Measurements from ENCODE around the gene UHRF2. TPM values are rescaled to one million over a fixed set of nuclear protein-coding genes. Genes with fewer than 3 reads are reported as not detected.
A peak's percentile ranks its signal among the peaks of the same experiment; 100 is the strongest.
"Not testable (repeated sequence)": the region's sequence is repeated elsewhere in the genome, so short reads cannot be mapped to it uniquely, and the experiment has no call there.

UHRF2 gene
- 10 to 100 TPM; 61.0 to 95.6 (median 62.6) TPM for total RNA-seq

DNA sequence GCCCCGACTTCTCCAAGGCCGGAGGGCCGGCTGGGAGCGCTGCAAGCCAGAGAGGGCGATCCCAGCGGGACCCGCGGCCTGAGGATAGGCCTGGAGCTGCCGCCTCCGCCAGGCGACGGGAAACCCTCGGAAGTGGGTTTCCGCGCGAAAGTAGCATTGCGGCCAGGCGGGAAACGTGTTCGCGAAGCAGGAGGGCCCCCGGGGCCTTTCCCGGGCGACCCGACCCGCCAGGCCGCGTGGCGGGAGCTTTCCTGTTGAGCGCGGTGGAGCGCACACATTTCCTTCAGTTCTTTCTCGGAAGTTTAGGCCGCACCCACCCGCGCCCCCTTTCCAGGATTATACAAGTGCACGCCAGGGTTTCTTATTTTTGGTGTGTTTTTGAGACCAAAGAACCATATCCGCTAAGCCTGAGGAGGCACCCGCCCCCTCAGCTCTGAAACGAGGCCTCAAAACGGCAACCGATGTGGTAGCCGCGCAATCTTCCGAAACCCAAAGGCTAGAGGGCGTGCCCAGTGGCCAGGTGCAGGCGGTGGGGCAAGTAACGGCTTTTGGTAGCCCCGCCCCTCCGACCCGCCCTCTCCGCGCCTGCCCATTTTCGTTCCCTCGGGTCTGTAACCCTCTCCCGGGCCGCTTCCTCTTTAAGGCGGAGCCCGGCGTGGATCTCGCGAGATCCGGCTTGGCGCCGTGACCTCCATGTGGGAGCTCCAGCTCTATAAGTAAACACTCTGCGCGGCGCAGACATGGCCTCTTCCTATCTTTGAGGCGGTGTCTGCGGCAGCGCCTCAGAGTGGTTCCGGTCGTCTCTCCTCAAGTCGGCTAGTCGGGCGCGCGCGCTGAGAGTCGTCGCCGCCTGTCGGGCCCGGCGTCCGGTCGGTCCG lies at the start of gene UHRF2:
TSS of gene UHRF2 (plus strand) at position 713 of the 878 bp plus-strand sequence. CDS start 292 bp downstream, outside the sequence.
- TF ChIP-seq POLR2AphosphoS5 (IDR thresholded peaks at IDR 0.05) (peak; percentile 75 to 88 (median 86)), CTCF (IDR thresholded peaks at IDR 0.05) (no peak), POLR2A (IDR thresholded peaks at IDR 0.05) (peak; percentile 69)
- H3K27ac ChIP-seq: peak within 1 kb of the TSS; percentile 90 to 91
- H3K4me1 ChIP-seq: no peaks in the 10 kb centered on the region
- peak; percentile 97 to 98 for DNase-seq (ENCODE audit: low spot score in 2 of 2)
- no peaks in the 10 kb centered on the region for H3K27me3 ChIP-seq
- no peaks in the 10 kb centered on the region for H3K9me3 ChIP-seq
- intact Hi-C loops (cut with DNase I; ENCODE audit: low total_unique reads): no loop called here
- H3K36me3 ChIP-seq: no peaks in the 10 kb centered on the region
- peak within 1 kb of the TSS; percentile 93 to 97 (median 94) for H3K4me3 ChIP-seq

DNA sequence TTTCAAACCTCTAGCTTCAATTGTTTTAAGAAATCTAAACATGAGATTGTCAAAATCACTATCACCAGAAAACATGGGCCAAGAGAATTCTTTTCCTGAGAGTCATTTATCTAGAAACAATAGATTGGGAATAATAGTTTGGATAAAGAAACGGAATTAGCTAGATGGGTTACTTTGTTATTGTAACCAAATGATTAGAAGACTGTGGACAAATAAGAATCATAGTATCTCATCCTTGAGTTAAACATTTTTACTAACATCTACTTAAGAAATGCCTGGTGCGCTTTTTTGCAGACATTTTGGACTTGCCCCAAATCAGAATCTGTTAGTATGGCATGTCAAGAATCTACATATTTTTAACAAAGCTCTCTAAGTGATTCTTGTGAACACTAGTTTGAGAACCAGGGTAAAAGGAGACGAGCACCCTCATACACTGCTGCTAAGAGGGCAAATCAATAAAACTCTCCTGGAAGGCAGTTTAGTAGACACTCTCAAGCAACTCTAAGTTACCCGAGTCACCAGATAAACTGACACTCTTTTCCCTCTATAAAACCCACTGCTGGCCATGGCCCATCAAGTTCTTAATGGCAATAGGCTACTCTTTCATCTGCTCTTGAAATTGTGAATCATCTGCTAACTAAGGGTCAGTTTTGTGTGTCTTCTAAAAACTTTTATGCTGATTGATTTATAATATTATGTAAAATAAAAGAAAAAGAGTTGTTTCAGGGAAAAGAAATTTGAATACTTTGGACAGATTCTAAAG lies 45.7 kb upstream of the UHRF2 start:
- H3K27me3 ChIP-seq: no peaks in the 10 kb centered on the region
- no peak for TF ChIP-seq POLR2AphosphoS5 (IDR thresholded peaks at IDR 0.05)
- peaks cover 0 to 13% of the 10 kb centered on the region in 2 donors for H3K9me3 ChIP-seq
- H3K4me3 ChIP-seq: no peak overlapping the region
- DNase-seq (ENCODE audit: low spot score in 2 of 2): no peak
- H3K4me1 ChIP-seq: no peaks in the 10 kb centered on the region
- no peaks in the 10 kb centered on the region for H3K36me3 ChIP-seq
- no peak overlapping the region for H3K27ac ChIP-seq
- intact Hi-C loops (cut with DNase I; ENCODE audit: low total_unique reads): no loop called here

GRCh38 chr9:6368831-6369230 lies 44.2 kb upstream of the UHRF2 start:
- intact Hi-C loops (cut with DNase I; ENCODE audit: low total_unique reads): no loop called here
- Histone ChIP-seq H3K4me1 (no peaks in the 10 kb centered on the region), H3K4me3 (no peak overlapping the region), H3K36me3 (no peaks in the 10 kb centered on the region), H3K27ac (no peak overlapping the region), H3K27me3 (no peaks in the 10 kb centered on the region), H3K9me3 (peaks cover 0 to 13% of the 10 kb centered on the region in 2 donors)
- no peak for TF ChIP-seq CTCF (IDR thresholded peaks at IDR 0.05)
- TF ChIP-seq POLR2A (IDR thresholded peaks at IDR 0.05): no peak
- no peak for TF ChIP-seq POLR2AphosphoS5 (IDR thresholded peaks at IDR 0.05)
- DNase-seq (ENCODE audit: low spot score in 2 of 2): no peak

- H3K4me1 ChIP-seq; H3K27ac ChIP-seq; intact Hi-C loops (cut with DNase I; ENCODE audit: low total_unique reads); H3K4me3 ChIP-seq; H3K36me3 ChIP-seq; H3K27me3 ChIP-seq; H3K9me3 ChIP-seq; DNase-seq (ENCODE audit: low spot score in 2 of 2): not testable (repeated sequence)
Observed at GRCh38 chr9:6381477-6382012, 31.5 kb upstream of the UHRF2 start.

- no peak overlapping the region for H3K4me3 ChIP-seq
Observed at GRCh38 chr9:6382681-6383080, 30.3 kb upstream of the UHRF2 start.

More at GRCh38 chr9:6382681-6383080, 30.3 kb upstream of the UHRF2 start:
- Histone ChIP-seq H3K27me3 (no peaks in the 10 kb centered on the region), H3K27ac (no peak overlapping the region), H3K9me3 (no peaks in the 10 kb centered on the region), H3K4me1 (no peaks in the 10 kb centered on the region), H3K36me3 (no peaks in the 10 kb centered on the region)
- TF ChIP-seq CTCF (IDR thresholded peaks at IDR 0.05) (no peak), POLR2AphosphoS5 (IDR thresholded peaks at IDR 0.05) (no peak), POLR2A (IDR thresholded peaks at IDR 0.05) (no peak)
- no peak for DNase-seq (ENCODE audit: low spot score in 2 of 2)
- intact Hi-C loops (cut with DNase I; ENCODE audit: low total_unique reads): no loop called here

Measured in breast epithelium (tissue), 4 donors.